Endodermal cell (in vitro differentiated cells): Measurements from ENCODE around the gene PPP2R3A. TPM values are rescaled to one million over a fixed set of nuclear protein-coding genes. Genes with fewer than 3 reads are reported as not detected.

ENCODE experiments used
- DNase-seq: peaks from one replicate; pipeline ENCODE4 v3.0.0-alpha.2; 2017
- H3K27ac ChIP-seq: 2 replicates; pipeline ENCODE4 v1.5.1; 2013; ENCODE audit warnings: mild to moderate bottlenecking, low read depth, low read length, moderate library complexity
- H3K27me3 ChIP-seq: 2 replicates; pipeline ENCODE4 v1.6.1; 2013; ENCODE audit warnings: mild to moderate bottlenecking, low read length, moderate library complexity; ENCODE audit not compliant: insufficient read depth, control insufficient read depth, poor library complexity, severe bottlenecking
- H3K36me3 ChIP-seq: 2 replicates; pipeline ENCODE4 v1.7.0; 2013; ENCODE audit warnings: mild to moderate bottlenecking, low read length, moderate library complexity; ENCODE audit not compliant: control insufficient read depth, insufficient read depth
- H3K4me1 ChIP-seq: one replicate; pipeline ENCODE4 v1.7.0; 2013; ENCODE audit warnings: low read length; ENCODE audit not compliant: control insufficient read depth, insufficient read depth
- H3K4me3 ChIP-seq: 2 replicates; pipeline ENCODE4 v1.5.1; 2013; ENCODE audit warnings: mild to moderate bottlenecking, low read length, moderate library complexity
- H3K9ac ChIP-seq: 2 replicates; pipeline ENCODE4 v1.6.1; 2013; ENCODE audit warnings: mild to moderate bottlenecking, low read length, moderate library complexity; ENCODE audit not compliant: poor library complexity, severe bottlenecking; ENCODE audit errors: extremely low read depth
- H3K9me3 ChIP-seq: 2 replicates; pipeline ENCODE4 v1.6.1; 2013; ENCODE audit warnings: mild to moderate bottlenecking, low read length, moderate library complexity; ENCODE audit not compliant: control insufficient read depth
- H3K27ac Mint-ChIP-seq: 2 replicates; pipeline ENCODE4 v1.8.0; 2020; ENCODE audit warnings: mixed read lengths
- H3K27me3 Mint-ChIP-seq: 2 replicates; pipeline ENCODE4 v1.8.0; 2021; ENCODE audit warnings: mild to moderate bottlenecking, mixed read lengths; ENCODE audit not compliant: insufficient read depth
- H3K36me3 Mint-ChIP-seq: 2 replicates; pipeline ENCODE4 v1.8.0; 2020; ENCODE audit warnings: low read depth, mixed read lengths
- H3K4me1 Mint-ChIP-seq: 2 replicates; pipeline ENCODE4 v1.8.0; 2020; ENCODE audit warnings: mixed read lengths
- H3K4me3 Mint-ChIP-seq: 2 replicates; pipeline ENCODE4 v1.8.0; 2020; ENCODE audit warnings: mild to moderate bottlenecking, moderate library complexity, mixed read lengths
- H3K9me3 Mint-ChIP-seq: 2 replicates; pipeline ENCODE4 v1.8.0; 2020; ENCODE audit warnings: mild to moderate bottlenecking, mixed read lengths
- CTCF ChIP-seq: fragments of 200-600 bp; sonication (generic); conservative IDR thresholded peaks from 2 replicates; pipeline ENCODE4 v1.5.0; 2021; ENCODE audit warnings: antibody characterized with exemption, mild to moderate bottlenecking
- WGBS, 2 experiments: methylation state at CpG; one replicate each; pipeline versions ENCODE4 v1.1.5 to v1.1.7; 2013; ENCODE audit warnings: missing lambda C conversion rate in 2 of 2, mixed read lengths in 1 of 2; ENCODE audit not compliant: insufficient coverage in 1 of 2, insufficient read length in 1 of 2; 5-methylcytosine and 5-hydroxymethylcytosine counted together
- total RNA-seq, 2 donors: library from RNA; stranded (reverse); fragmentation: NEBNext Ultra II Directional in 1 of 2; extraction: Animal tissue kit (Norgen Biotek cat#: 25700) in 1 of 2; gene quantifications; 2 replicates in 1 of 2; 3 replicates in 1 of 2; pipeline ENCODE4 v1.2.1, GENCODE V29; 2021

The PPP2R3A gene
- total RNA-seq, 2 donors from 2014 or later = 12.5 to 16.5 TPM

DNA sequence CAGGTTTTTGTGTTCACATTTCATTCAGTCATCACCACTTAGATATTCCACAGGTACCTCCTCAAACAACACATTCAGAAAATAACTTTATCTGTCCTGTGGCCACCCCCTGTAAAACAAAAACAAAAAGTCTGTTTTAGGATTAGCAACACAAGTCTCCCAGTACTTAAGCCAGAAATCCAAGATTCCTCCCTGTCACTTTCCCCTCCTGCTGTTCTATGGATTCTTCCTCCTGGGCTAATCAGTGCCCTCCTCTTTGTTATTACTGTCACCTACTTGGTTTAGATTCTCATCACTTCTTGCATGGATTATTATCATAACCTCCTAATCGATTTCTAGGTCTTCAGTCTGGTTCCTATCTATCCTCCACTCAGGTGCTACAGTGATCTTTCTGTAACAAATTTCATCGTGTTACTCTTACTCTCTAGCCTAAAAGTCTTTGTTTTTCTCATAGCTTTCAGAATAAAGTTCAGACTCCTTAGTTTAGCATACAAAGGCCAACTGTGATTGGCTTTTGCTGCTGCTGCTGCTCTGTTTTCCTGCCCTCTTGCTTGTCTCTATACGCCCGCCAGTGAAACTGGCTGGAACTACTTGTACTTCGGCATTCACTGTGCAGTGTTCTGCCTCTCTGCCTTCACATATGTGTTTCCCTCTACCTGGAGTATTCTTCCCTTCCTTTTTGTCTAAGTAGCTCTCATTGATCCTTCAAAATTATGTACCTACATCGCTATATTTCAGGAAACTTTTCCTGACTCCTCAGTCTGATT is 32.2 kb downstream of the PPP2R3A start:
- no peak overlapping the region for H3K27ac ChIP-seq
- Mint-ChIP-seq H3K4me3 (no peak overlapping the region), H3K9me3 (peaks cover 3% of the 10 kb centered on the region), H3K27ac (no peak overlapping the region), H3K4me1 (peaks cover 7% of the 10 kb centered on the region), H3K27me3 (no peaks in the 10 kb centered on the region), H3K36me3 (no peaks in the 10 kb centered on the region)
- peaks cover 12% of the 10 kb centered on the region for H3K27me3 ChIP-seq
- DNase-seq = no peak
- H3K9ac ChIP-seq = no peak overlapping the region
- H3K4me3 ChIP-seq = no peak overlapping the region
- H3K36me3 ChIP-seq = no peaks in the 10 kb centered on the region
- 83 to 87% methylated on average over 6 of the region's 6 CpGs for WGBS, 2 experiments
- no peak for TF ChIP-seq CTCF
- H3K4me1 ChIP-seq = peaks cover 5% of the 10 kb centered on the region
- H3K9me3 ChIP-seq = peaks cover 5% of the 10 kb centered on the region

DNA sequence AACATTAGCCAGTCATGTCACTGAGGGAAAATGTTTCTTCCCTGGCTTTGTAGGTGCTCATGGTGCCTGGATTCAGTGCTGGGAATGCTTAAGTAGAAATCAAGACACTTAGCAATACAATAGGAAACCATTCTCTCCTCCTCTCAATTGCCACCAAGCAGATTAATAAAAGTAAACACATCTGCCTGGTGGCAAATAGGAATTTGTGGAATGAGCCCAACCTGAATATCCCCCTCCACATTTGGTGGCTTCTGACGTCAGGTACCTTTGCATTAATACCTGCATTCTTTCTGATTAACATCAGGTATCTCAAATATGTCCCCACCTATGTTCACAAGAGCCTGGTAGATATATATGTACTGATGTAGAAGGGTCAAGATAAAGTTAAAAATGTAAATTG is 42.7 kb downstream of the PPP2R3A start:
- no peaks in the 10 kb centered on the region for H3K9me3 Mint-ChIP-seq
- Histone ChIP-seq H3K9me3 (no peaks in the 10 kb centered on the region), H3K4me1 (no peaks in the 10 kb centered on the region), H3K4me3 (no peak overlapping the region), H3K27ac (no peak overlapping the region), H3K36me3 (no peaks in the 10 kb centered on the region), H3K27me3 (no peaks in the 10 kb centered on the region), H3K9ac (no peak overlapping the region)
- no peak for TF ChIP-seq CTCF
- DNase-seq = no peak
- 92% methylated on average over 1 of the region's 1 CpG; no CpG with 5 or more reads in 1 of the 2 experiments for WGBS, 2 experiments
- H3K27me3 Mint-ChIP-seq = no peaks in the 10 kb centered on the region
- H3K36me3 Mint-ChIP-seq = peaks cover 7% of the 10 kb centered on the region
- no peak overlapping the region for H3K27ac Mint-ChIP-seq
- H3K4me3 Mint-ChIP-seq = no peak overlapping the region
- peaks cover 19% of the 10 kb centered on the region for H3K4me1 Mint-ChIP-seq

GRCh38 chr3:136008732-136009470 is 43.4 kb downstream of the PPP2R3A start:
- peaks cover 19% of the 10 kb centered on the region for H3K4me1 Mint-ChIP-seq
- no peak overlapping the region for H3K9ac ChIP-seq
- no peak overlapping the region for H3K27ac Mint-ChIP-seq
- H3K4me3 ChIP-seq = no peak overlapping the region
- peak; percentile 57 for DNase-seq
- H3K27me3 Mint-ChIP-seq = peaks cover under 1% of the 10 kb centered on the region
- 95 to 100% methylated on average over 3 to 5 of the region's 5 CpGs for WGBS, 2 experiments
- peak; percentile 31 for TF ChIP-seq CTCF
- H3K36me3 Mint-ChIP-seq = peaks cover 2% of the 10 kb centered on the region
- no peaks in the 10 kb centered on the region for H3K36me3 ChIP-seq
- H3K27ac ChIP-seq = no peak overlapping the region
- H3K27me3 ChIP-seq = no peaks in the 10 kb centered on the region
- no peaks in the 10 kb centered on the region for H3K4me1 ChIP-seq
- no peaks in the 10 kb centered on the region for H3K9me3 ChIP-seq
- no peaks in the 10 kb centered on the region for H3K9me3 Mint-ChIP-seq
- H3K4me3 Mint-ChIP-seq = no peak overlapping the region
